SHP77 treated with DMSO at 0.1 percent for 48 hours (cell line): ENCODE data around the gene DPF1.

Source experiments
- DNase-seq: peaks from one replicate; lab custom pipeline; 2025; lab: John Stamatoyannopoulos, UW

DPF1 gene

GRCh38 chr19:38163419-38164290, 60.4 kb downstream of the DPF1 start:
- DNase-seq = no peak

GRCh38 chr19:38162632-38163031, 61.4 kb downstream of the DPF1 start:
- DNase-seq = no peak

GRCh38 chr19:38162094-38162493, 61.9 kb downstream of the DPF1 start:
- no peak for DNase-seq
